Stimulated activated naive B cell treated with anti-CD40 and anti-IgM and Interleukin-4, amounts not matched to agents 10 μg/mL and 1 μg/mL and 100 μg/mL, for 72 hours (primary cell): Measurements from ENCODE around the gene CHMP4B.

Experiments used
- ATAC-seq, 2 donors: fragments of 150-1000 bp; cut with Tn5 transposase; replicated peaks; 2 replicates each; pipeline ENCODE4 v1.10.0; 2021; ENCODE audit warnings: moderate library complexity in 1 of 2
- DNase-seq: peaks from one replicate; pipeline ENCODE4 v3.0.0; 2021
- H3K27ac Mint-ChIP-seq: one replicate; pipeline ENCODE4 v1.8.0; 2022; ENCODE audit warnings: mild to moderate bottlenecking, mixed read lengths
- H3K27me3 Mint-ChIP-seq, 2 donors: one replicate each; pipeline ENCODE4 v1.8.0; 2022; ENCODE audit warnings: mixed read lengths in 2 of 2
- H3K36me3 Mint-ChIP-seq, 2 donors: one replicate each; pipeline ENCODE4 v1.8.0; 2022; ENCODE audit warnings: mixed read lengths in 2 of 2, mild to moderate bottlenecking in 1 of 2
- H3K4me1 Mint-ChIP-seq, 2 donors: one replicate each; pipeline ENCODE4 v1.8.0; 2022; ENCODE audit warnings: mixed read lengths in 2 of 2, mild to moderate bottlenecking in 1 of 2
- H3K4me3 Mint-ChIP-seq, 2 donors: one replicate each; pipeline ENCODE4 v1.8.0; 2022; ENCODE audit warnings: mild to moderate bottlenecking in 2 of 2, mixed read lengths in 2 of 2, moderate library complexity in 1 of 2
- H3K9me3 Mint-ChIP-seq, 2 donors: one replicate each; pipeline ENCODE4 v1.8.0; 2022; ENCODE audit warnings: mixed read lengths in 2 of 2, mild to moderate bottlenecking in 1 of 2

Gene CHMP4B

DNA sequence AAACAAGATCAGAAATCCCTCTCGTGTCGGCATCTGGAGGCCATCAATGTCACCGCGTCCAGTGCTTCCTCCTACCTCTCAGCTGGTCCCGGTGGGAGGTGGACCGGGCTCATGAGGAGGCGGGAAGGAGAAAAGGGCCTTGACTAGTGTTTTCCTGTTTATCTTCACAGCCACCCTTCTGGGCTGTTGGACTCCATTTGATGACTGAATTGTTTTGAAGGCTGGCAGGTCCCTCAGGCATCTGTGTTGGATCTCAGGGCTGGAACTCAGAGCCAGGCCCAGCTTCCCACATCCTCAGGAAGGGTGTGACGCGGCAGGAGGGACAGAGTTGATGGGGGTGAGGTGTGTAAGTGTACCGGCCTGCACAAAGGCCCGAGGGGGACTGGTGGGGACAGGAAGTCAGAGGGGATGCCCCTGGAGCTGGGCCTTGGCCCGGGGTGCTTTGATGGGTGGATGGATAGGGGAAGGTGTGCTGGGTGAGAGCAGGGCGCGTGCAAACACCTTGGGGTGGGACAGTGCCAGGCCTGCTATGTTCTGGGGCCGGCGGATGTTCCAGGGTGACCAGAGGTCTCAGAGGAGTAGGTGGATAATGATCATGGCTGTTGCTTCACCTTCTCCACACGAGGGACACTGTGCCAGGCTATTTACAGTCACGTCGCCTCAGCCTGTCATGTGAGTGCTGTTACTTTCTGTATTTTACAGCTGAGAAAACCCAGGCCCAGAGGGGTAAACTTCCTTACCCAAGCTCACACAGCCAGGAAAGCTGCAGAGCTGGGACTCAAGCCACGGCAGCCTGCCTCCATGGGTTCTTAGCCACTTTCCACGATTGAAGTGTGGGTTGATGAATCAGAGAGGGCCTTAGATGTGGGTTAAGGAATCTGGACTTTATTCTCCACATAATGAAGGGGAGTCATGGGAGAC, 17.9 kb upstream of the CHMP4B start:
- no peaks in the 10 kb centered on the region for H3K9me3 Mint-ChIP-seq
- no peak overlapping the region for H3K4me3 Mint-ChIP-seq
- no peak overlapping the region for H3K27ac Mint-ChIP-seq
- H3K36me3 Mint-ChIP-seq = peaks cover 14 to 23% of the 10 kb centered on the region in 2 donors
- no peaks in the 10 kb centered on the region for H3K27me3 Mint-ChIP-seq
- DNase-seq = no peak
- H3K4me1 Mint-ChIP-seq = peaks cover 3 to 4% of the 10 kb centered on the region in 2 donors
- no peak for ATAC-seq

DNA sequence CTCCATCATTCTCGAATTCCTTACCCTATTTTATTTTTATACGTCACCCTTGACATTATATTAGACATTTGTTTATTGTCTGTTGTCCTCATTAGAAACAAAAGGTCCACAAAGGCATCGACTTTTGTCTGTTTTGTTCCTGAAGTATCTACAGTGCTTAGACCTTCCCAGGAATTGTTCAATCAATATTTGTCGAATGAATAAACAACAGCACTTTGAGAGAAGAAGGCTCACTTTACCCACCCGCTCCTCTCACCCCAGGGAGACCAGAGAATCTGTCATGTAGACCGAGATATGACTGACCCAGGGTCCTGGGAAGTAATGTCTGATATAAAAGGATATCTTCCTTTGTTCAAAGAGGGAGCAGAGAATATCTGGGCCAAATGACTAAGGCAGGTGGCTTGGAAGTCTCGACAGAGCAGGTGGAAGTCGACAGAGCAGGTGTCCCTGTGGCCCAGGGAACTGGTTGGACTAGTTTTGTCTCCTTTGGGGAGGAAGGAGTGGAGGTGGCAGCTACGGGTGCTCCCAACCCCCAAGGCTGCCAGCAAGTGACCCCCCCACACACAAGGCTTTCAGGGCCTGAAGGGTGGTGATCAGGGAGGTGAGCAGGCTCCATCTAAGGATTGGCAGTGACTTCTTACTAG, 14.8 kb upstream of the CHMP4B start:
- H3K9me3 Mint-ChIP-seq = no peaks in the 10 kb centered on the region
- H3K4me1 Mint-ChIP-seq = peaks cover 0 to 3% of the 10 kb centered on the region in 2 donors
- H3K36me3 Mint-ChIP-seq = peaks cover 2 to 4% of the 10 kb centered on the region in 2 donors
- ATAC-seq (no peak), DNase-seq (no peak)
- no peaks in the 10 kb centered on the region for H3K27me3 Mint-ChIP-seq
- no peak overlapping the region for H3K4me3 Mint-ChIP-seq
- no peak overlapping the region for H3K27ac Mint-ChIP-seq

DNA sequence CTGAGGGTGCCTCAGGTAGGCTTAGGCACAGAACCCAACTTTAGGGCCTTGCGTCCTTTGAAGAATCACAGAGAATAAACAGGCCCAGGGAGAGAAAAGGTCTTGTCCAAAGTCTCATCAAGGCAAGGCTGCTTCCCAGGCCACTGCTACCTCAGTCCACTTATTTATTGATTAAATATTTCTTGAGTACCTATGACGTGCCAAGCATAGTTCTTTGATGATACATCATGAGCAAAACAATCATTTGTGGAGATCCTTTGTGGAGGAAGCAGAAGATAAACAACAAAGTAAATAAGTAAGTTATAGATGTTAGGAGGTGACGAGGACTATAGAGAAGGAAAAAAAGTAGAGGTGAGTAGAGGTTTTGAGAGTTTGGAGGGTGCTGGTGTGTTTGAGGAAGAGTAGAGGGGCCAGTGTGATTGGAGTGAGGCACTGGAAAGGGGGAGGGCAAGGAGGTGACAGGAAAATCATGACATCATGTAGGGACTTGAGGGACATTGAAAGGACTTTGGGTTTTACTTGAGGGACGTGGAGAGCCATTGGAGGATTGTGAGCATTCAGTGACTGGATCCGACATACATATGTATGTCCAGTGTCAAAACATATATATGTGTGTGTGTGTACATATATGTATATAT, 14.1 kb upstream of the CHMP4B start:
- Mint-ChIP-seq H3K27ac (no peak overlapping the region), H3K9me3 (no peaks in the 10 kb centered on the region), H3K27me3 (no peaks in the 10 kb centered on the region), H3K4me1 (peaks cover 0 to 3% of the 10 kb centered on the region in 2 donors), H3K36me3 (peaks cover 1 to 2% of the 10 kb centered on the region in 2 donors), H3K4me3 (no peak overlapping the region)
- DNase-seq (no peak), ATAC-seq (no peak)

GRCh38 chr20:33798444-33798843, 12.7 kb upstream of the CHMP4B start:
- ATAC-seq = no peak
- H3K27ac Mint-ChIP-seq = peak overlapping the region; percentile 56
- no peaks in the 10 kb centered on the region for H3K36me3 Mint-ChIP-seq
- no peaks in the 10 kb centered on the region for H3K4me1 Mint-ChIP-seq
- H3K9me3 Mint-ChIP-seq = no peaks in the 10 kb centered on the region
- H3K27me3 Mint-ChIP-seq = no peaks in the 10 kb centered on the region
- no peak overlapping the region for H3K4me3 Mint-ChIP-seq
- no peak for DNase-seq

DNA sequence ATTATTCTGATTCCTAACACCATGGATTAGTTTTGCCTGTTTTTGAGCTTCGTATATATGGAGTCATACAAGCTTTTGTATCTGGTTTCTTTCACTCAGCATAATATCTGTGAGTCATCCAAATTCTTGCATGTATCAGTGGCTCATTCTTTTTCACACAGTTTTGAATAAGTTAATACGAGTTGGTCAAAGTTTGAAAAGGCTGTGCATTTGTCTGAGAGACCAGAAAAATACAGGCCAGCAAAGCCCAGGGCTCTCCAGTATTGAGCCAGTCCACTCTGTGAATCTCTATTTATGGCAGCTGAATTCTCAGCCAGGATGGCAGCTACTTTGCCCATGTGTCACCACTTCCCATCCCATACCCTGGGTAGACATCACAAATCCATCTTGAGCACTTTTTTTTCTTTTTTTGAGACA, 7.2 kb upstream of the CHMP4B start:
- no peaks in the 10 kb centered on the region for H3K4me1 Mint-ChIP-seq
- no peaks in the 10 kb centered on the region for H3K27me3 Mint-ChIP-seq
- no peak overlapping the region for H3K27ac Mint-ChIP-seq
- no peaks in the 10 kb centered on the region for H3K9me3 Mint-ChIP-seq
- DNase-seq (no peak), ATAC-seq (no peak)
- peaks cover 0 to 3% of the 10 kb centered on the region in 2 donors for H3K36me3 Mint-ChIP-seq
- no peak overlapping the region for H3K4me3 Mint-ChIP-seq

GRCh38 chr20:33808388-33808787, 2.8 kb upstream of the CHMP4B start:
- Mint-ChIP-seq H3K36me3 (peaks cover 20 to 25% of the 10 kb centered on the region in 2 donors), H3K4me3 (no peak overlapping the region), H3K27ac (no peak overlapping the region), H3K27me3 (no peaks in the 10 kb centered on the region), H3K4me1 (peaks cover 11 to 15% of the 10 kb centered on the region in 2 donors), H3K9me3 (no peaks in the 10 kb centered on the region)
- no peak for ATAC-seq
- DNase-seq = no peak

DNA sequence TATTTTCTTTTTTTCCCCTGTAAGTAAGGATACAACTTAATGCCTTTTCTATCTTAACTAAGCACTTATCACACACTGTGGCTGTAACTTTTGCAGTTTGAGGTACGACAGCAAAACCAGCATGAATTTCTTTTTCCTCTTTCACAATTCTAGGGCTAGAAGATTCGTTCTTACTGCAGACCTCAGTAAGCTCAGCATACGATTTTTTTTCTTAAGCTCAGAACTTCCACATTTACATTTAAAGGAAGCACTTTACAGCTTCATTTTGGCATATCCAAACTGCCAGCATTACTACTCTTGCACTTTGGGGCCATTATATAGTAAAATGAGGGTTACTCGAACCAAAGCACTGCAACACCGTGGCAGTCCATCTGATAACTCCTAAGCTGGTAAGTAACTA, 889 bp upstream of the CHMP4B start:
- Mint-ChIP-seq H3K36me3 (peaks cover 30 to 42% of the 10 kb centered on the region in 2 donors), H3K27ac (no peak overlapping the region)

DNA sequence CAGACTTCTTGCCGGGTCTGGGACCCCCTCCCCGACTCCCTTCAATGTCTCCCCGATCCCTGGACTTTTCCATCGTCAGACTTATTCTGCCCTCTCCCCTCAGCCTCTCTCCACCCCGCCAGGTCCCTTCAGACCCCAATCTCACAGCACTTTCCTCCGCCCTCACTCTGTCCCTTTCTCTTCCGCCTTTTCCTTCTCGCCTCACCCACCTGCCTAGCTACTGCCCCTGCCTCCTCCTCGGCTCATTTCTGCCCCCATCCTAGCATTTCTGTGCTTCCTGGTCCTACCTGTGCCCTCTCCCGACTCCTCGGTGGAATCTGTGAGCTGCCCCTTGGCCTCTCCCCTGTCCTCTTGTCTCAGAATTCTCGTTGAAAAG, 616 bp downstream of the CHMP4B start:
- peak overlapping the region; percentile 95 to 99 for H3K4me3 Mint-ChIP-seq
- no peaks in the 10 kb centered on the region for H3K9me3 Mint-ChIP-seq
- DNase-seq (no peak), ATAC-seq (peak; percentile 39 to 42)
- peaks cover 31 to 54% of the 10 kb centered on the region in 2 donors for H3K36me3 Mint-ChIP-seq
- peak overlapping the region; percentile 98 for H3K27ac Mint-ChIP-seq
- no peaks in the 10 kb centered on the region for H3K27me3 Mint-ChIP-seq
- peaks cover 38 to 47% of the 10 kb centered on the region in 2 donors for H3K4me1 Mint-ChIP-seq

More for the DNA sequence above, 889 bp upstream of the CHMP4B start:
- no peak for ATAC-seq
- peaks cover 25 to 34% of the 10 kb centered on the region in 2 donors for H3K4me1 Mint-ChIP-seq
- H3K9me3 Mint-ChIP-seq = no peaks in the 10 kb centered on the region
- no peak for DNase-seq
- no peak overlapping the region for H3K4me3 Mint-ChIP-seq
- H3K27me3 Mint-ChIP-seq = no peaks in the 10 kb centered on the region

GRCh38 chr20:33812152-33812849, 1.2 kb downstream of the CHMP4B start:
- peaks cover 31 to 54% of the 10 kb centered on the region in 2 donors for H3K36me3 Mint-ChIP-seq
- H3K4me3 Mint-ChIP-seq = peak overlapping the region; percentile 95 to 99
- H3K27ac Mint-ChIP-seq = peak overlapping the region; percentile 98
- DNase-seq (peak; percentile 23), ATAC-seq (peak; percentile 2 to 13)
- no peaks in the 10 kb centered on the region for H3K27me3 Mint-ChIP-seq
- peaks cover 42 to 53% of the 10 kb centered on the region in 2 donors for H3K4me1 Mint-ChIP-seq
- no peaks in the 10 kb centered on the region for H3K9me3 Mint-ChIP-seq

- Mint-ChIP-seq H3K36me3 (peaks cover 35 to 57% of the 10 kb centered on the region in 2 donors), H3K27ac (peak overlapping the region; percentile 98), H3K9me3 (no peaks in the 10 kb centered on the region), H3K4me1 (peaks cover 49 to 59% of the 10 kb centered on the region in 2 donors), H3K27me3 (no peaks in the 10 kb centered on the region), H3K4me3 (peak overlapping the region; percentile 95 to 99)
- DNase-seq = no peak
- no peak for ATAC-seq
Observed at GRCh38 chr20:33812908-33813462, 1.8 kb downstream of the CHMP4B start.

DNA sequence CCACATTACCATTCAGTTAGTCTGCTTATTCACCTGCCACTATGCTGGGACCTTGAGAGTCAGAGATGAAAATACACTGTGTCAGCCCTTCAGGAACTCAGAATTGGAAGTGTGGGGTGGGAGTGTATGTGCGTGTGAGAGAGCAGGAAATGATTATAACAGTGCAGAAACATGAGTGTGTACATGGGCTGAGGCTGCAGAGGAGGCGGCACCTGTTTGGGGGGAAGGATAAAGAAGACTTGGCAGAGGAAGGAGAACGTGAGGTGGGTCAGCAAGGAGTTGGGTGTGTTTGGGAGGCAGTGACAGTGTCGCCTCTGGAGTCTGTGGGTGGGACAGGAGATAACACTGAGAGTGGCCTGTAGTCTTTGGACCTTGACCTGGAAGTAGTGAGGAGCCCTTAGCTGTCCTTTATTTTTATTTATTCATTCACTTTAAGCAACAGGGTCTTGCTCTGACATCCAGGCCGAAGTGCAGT, 3.1 kb downstream of the CHMP4B start:
- Mint-ChIP-seq H3K27ac (peak overlapping the region; percentile 6), H3K36me3 (peaks cover 43 to 62% of the 10 kb centered on the region in 2 donors), H3K9me3 (no peaks in the 10 kb centered on the region), H3K4me3 (peak overlapping the region; percentile 95 to 99), H3K27me3 (no peaks in the 10 kb centered on the region), H3K4me1 (peaks cover 60 to 72% of the 10 kb centered on the region in 2 donors)
- DNase-seq = no peak
- no peak for ATAC-seq

DNA sequence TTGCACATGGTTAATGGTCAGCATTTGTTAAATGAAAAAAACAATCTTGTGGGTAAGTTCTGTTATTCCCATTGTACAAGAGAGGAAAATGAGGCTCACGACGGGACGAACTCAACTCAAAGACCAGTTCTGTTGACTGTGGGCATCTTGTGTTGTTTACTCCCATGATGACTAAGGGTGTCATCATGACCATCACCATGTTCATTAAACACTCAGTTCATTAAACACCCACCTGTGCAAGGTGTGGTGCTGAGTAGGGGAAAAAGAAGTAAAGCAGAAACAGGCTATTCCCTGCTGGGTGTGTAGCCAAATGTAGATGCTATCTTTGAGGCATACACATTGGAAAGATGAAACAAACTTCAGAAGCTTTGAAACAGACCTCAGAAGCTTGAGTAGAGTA, 4.5 kb downstream of the CHMP4B start:
- H3K27me3 Mint-ChIP-seq = no peaks in the 10 kb centered on the region
- H3K36me3 Mint-ChIP-seq = peaks cover 51 to 71% of the 10 kb centered on the region in 2 donors
- no peak for DNase-seq
- no peak overlapping the region for H3K27ac Mint-ChIP-seq
- no peaks in the 10 kb centered on the region for H3K9me3 Mint-ChIP-seq
- H3K4me1 Mint-ChIP-seq = peaks cover 69 to 86% of the 10 kb centered on the region in 2 donors
- no peak for ATAC-seq
- no peak overlapping the region for H3K4me3 Mint-ChIP-seq

DNA sequence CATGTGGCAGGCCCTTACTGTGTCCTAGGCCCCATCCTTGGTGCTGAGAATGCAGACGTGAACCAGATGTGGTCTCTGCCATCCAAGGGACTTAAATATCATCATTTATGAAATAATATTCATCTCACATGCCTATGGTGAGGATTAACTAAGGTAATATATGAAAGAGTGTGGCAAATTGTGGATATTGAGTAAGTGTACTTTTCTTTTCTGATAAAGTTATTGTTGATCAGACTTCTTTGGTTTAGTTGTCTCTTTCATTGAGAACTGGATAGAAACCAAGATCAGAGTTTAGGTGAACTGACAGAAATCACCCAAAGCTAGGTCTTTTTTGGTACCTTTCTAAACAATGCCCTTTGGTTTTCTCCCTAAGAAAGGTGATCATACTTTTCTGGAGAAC, 5.0 kb downstream of the CHMP4B start:
- H3K27me3 Mint-ChIP-seq = no peaks in the 10 kb centered on the region
- no peak overlapping the region for H3K4me3 Mint-ChIP-seq
- ATAC-seq (no peak), DNase-seq (no peak)
- H3K9me3 Mint-ChIP-seq = no peaks in the 10 kb centered on the region
- H3K4me1 Mint-ChIP-seq = peaks cover 69 to 87% of the 10 kb centered on the region in 2 donors
- peak overlapping the region; percentile 76 for H3K27ac Mint-ChIP-seq
- peaks cover 49 to 68% of the 10 kb centered on the region in 2 donors for H3K36me3 Mint-ChIP-seq
